ENCODE data around the gene SP4.

The SP4 gene

GRCh38 chr7:21543528-21544302 is 115.8 kb downstream of the SP4 start:
- in situ Hi-C loops (cut with HindIII; ENCODE audit: low pct_unique_long_range_greater_than_20kb, low sequenced_read_pairs) = no loop called here
- no peak for TF ChIP-seq JUND (IDR thresholded peaks at IDR 0.05; ENCODE audit: low read depth)
- peak in 1 of 2 experiments; percentile 46 for DNase-seq (ENCODE audit: low read depth in 1 of 2, low spot score in 1 of 2)

GRCh38 chr7:21544303-21544656 is 116.4 kb downstream of the SP4 start:
- in situ Hi-C loops (cut with HindIII; ENCODE audit: low pct_unique_long_range_greater_than_20kb, low sequenced_read_pairs) = no loop called here
- no peak for TF ChIP-seq JUND (IDR thresholded peaks at IDR 0.05; ENCODE audit: low read depth)
- DNase-seq (ENCODE audit: low read depth in 1 of 2, low spot score in 1 of 2) = no peak

DNA sequence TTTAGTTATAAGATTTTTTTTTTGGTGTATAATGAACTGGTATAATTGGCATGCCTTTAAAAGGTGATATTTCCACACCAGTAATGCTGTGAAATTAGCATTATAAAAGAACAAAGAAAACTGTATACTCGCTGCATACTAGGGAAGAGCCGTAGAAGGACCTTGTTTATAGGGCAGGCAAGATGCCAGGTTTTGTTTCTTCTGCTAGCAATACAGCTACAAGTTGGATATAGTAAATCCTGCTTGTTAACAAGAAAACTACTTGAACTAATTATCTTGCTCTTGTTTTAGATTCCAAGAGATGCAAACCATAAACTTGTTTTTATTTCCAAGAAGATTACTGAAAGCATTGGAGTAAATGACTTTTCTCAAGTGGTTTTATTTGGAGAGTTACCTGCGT is 116.8 kb downstream of the SP4 start:
- in situ Hi-C loops (cut with HindIII; ENCODE audit: low pct_unique_long_range_greater_than_20kb, low sequenced_read_pairs) = no loop called here
- no peak for TF ChIP-seq JUND (IDR thresholded peaks at IDR 0.05; ENCODE audit: low read depth)
- DNase-seq (ENCODE audit: low read depth in 1 of 2, low spot score in 1 of 2) = no peak

- TF ChIP-seq JUND (IDR thresholded peaks at IDR 0.05; ENCODE audit: low read depth) = no peak
- in situ Hi-C loops (cut with HindIII; ENCODE audit: low pct_unique_long_range_greater_than_20kb, low sequenced_read_pairs) = no loop called here
- no peak for DNase-seq (ENCODE audit: low read depth in 1 of 2, low spot score in 1 of 2)
Observed at GRCh38 chr7:21547501-21547900, 119.6 kb downstream of the SP4 start.

- in situ Hi-C loops (cut with HindIII; ENCODE audit: low pct_unique_long_range_greater_than_20kb, low sequenced_read_pairs) = no loop called here
- no peak for DNase-seq (ENCODE audit: low read depth in 1 of 2, low spot score in 1 of 2)
- TF ChIP-seq JUND (IDR thresholded peaks at IDR 0.05; ENCODE audit: low read depth) = no peak
Observed at GRCh38 chr7:21548491-21548890, 120.6 kb downstream of the SP4 start.

- no peak for DNase-seq (ENCODE audit: low read depth in 1 of 2, low spot score in 1 of 2)
- in situ Hi-C loops (cut with HindIII; ENCODE audit: low pct_unique_long_range_greater_than_20kb, low sequenced_read_pairs) = no loop called here
- TF ChIP-seq JUND (IDR thresholded peaks at IDR 0.05; ENCODE audit: low read depth) = no peak
Observed at GRCh38 chr7:21550076-21550475, 122.2 kb downstream of the SP4 start.

GRCh38 chr7:21550821-21551531 is 123.1 kb downstream of the SP4 start:
- DNase-seq (ENCODE audit: low read depth in 1 of 2, low spot score in 1 of 2) = peak in 1 of 2 experiments; percentile 60
- no peak for TF ChIP-seq JUND (IDR thresholded peaks at IDR 0.05; ENCODE audit: low read depth)
- in situ Hi-C loops (cut with HindIII; ENCODE audit: low pct_unique_long_range_greater_than_20kb, low sequenced_read_pairs) = no loop called here

GRCh38 chr7:21562385-21562784 is 134.5 kb downstream of the SP4 start:
- in situ Hi-C loops (cut with HindIII; ENCODE audit: low pct_unique_long_range_greater_than_20kb, low sequenced_read_pairs) = no loop called here
- no peak for TF ChIP-seq JUND (IDR thresholded peaks at IDR 0.05; ENCODE audit: low read depth)
- no peak for DNase-seq (ENCODE audit: low read depth in 1 of 2, low spot score in 1 of 2)
